CD8-positive, alpha-beta memory T cell (primary cell): ENCODE measurements around the gene MT4. TPM values are rescaled to one million over a fixed set of nuclear protein-coding genes. Genes with fewer than 3 reads are reported as not detected.

Experiments used
- CTCF ChIA-PET: fragments of 350-600 bp; sonication (Branson Sonifier 250); formaldehyde crosslinking; loops from one replicate; lab custom pipeline; 2021; ENCODE audit warnings: antibody characterized with exemption; lab: Charles Lee
- POLR2A ChIA-PET: fragments of 350-600 bp; sonication (Branson Sonifier 250); formaldehyde crosslinking; loops from one replicate; lab custom pipeline; 2021; ENCODE audit warnings: antibody characterized with exemption; lab: Charles Lee
- DNase-seq, 5 donors: peaks; one replicate each; pipeline versions ENCODE4 v3.0.0 to v3.0.0-alpha.2; 2020 to 2022; ENCODE audit warnings: mixed read lengths in 1 of 5
- H3K27ac ChIP-seq: one replicate; pipeline ENCODE4 v1.7.0; 2013; ENCODE audit warnings: low read depth, mild to moderate bottlenecking, low read length, moderate library complexity
- H3K27me3 ChIP-seq: 2 replicates; pipeline ENCODE4 v1.7.0; 2013; ENCODE audit warnings: low read length, mild to moderate bottlenecking; ENCODE audit not compliant: insufficient read depth, poor library complexity, severe bottlenecking
- H3K36me3 ChIP-seq: 2 replicates; pipeline ENCODE4 v1.7.0; 2013; ENCODE audit warnings: mild to moderate bottlenecking, low read length, moderate library complexity; ENCODE audit not compliant: insufficient read depth
- H3K4me1 ChIP-seq: 2 replicates; pipeline ENCODE4 v1.7.0; 2013; ENCODE audit warnings: mild to moderate bottlenecking, low read length, moderate library complexity; ENCODE audit not compliant: insufficient read depth
- H3K4me3 ChIP-seq: 2 replicates; pipeline ENCODE4 v1.7.0; 2013; ENCODE audit warnings: mild to moderate bottlenecking, low read length
- H3K9me3 ChIP-seq: 2 replicates; pipeline ENCODE4 v1.7.0; 2013; ENCODE audit warnings: mild to moderate bottlenecking, low read length
- H3K27ac Mint-ChIP-seq, 8 donors: one replicate each; pipeline ENCODE4 v1.8.0; 2020 to 2021; ENCODE audit warnings: mixed read lengths in 8 of 8, mild to moderate bottlenecking in 6 of 8, inconsistent platforms in 3 of 8, moderate library complexity in 3 of 8
- H3K27me3 Mint-ChIP-seq, 2 donors: one replicate each; pipeline ENCODE4 v1.8.0; 2020 to 2021; ENCODE audit warnings: mixed read lengths in 2 of 2, mild to moderate bottlenecking in 1 of 2, moderate library complexity in 1 of 2
- H3K36me3 Mint-ChIP-seq, 3 donors: one replicate each; pipeline ENCODE4 v1.8.0; 2020 to 2021; ENCODE audit warnings: mixed read lengths in 3 of 3, inconsistent platforms in 1 of 3, mild to moderate bottlenecking in 1 of 3
- H3K4me1 Mint-ChIP-seq, 3 donors: one replicate each; pipeline ENCODE4 v1.8.0; 2020 to 2021; ENCODE audit warnings: mixed read lengths in 3 of 3, inconsistent platforms in 1 of 3, mild to moderate bottlenecking in 1 of 3
- H3K4me3 Mint-ChIP-seq, 7 donors: one replicate each; pipeline ENCODE4 v1.8.0; 2020 to 2021; ENCODE audit warnings: mixed read lengths in 7 of 7, mild to moderate bottlenecking in 6 of 7, moderate library complexity in 4 of 7, inconsistent platforms in 2 of 7
- H3K9me3 Mint-ChIP-seq, 5 donors: one replicate each; pipeline ENCODE4 v1.8.0; 2020 to 2022; ENCODE audit warnings: mixed read lengths in 5 of 5, mild to moderate bottlenecking in 3 of 5, moderate library complexity in 2 of 5, inconsistent platforms in 1 of 5
- polyA plus RNA-seq: library from polyadenylated mRNA; unstranded; fragments of 300-500 nt; fragmentation: Illumina TruSeq; gene quantifications from one replicate; pipeline ENCODE4 v1.2.3, GENCODE V29; 2021
- total RNA-seq, 2 experiments: library from RNA; stranded (reverse); gene quantifications; one replicate each; pipeline ENCODE4 v1.2.3, GENCODE V29; 2021

MT4 gene
- total RNA-seq = not detected
- polyA plus RNA-seq = not detected

DNA sequence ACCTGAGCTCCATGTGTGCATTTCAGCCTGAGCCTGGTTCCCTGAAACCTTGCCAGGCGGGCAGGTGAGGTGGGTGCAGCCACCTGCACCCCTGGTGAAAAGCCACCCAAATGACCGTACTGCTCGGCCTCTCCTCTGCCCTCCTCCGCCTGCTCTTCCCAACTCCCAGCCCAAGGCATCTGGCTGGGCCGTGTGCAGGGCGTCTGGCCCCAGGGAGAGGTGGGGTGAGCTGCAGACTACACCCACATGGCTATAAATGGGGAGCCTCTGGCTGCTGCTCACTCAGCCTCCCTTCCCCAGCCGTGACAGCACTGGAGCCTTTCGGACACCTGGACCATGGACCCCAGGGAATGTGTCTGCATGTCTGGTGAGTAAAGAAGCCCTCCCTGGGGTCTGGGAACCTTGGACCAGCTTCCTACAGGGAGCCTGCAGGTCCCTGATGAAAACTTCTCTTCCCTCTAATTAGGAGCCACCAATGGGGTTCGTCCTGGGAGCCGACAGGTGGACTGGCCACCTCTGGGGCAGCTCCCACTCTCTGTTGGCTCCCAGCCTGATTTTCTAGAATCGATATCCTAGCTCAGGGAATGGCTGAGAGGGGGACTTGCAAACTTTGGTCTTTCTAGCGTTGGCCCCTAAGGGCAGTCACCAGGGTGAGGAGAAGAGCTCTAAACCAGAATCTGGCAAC lies at the start of gene MT4:
Gene MT4 (plus strand): TSS at position 281 of the 685 bp plus-strand sequence. CDS start 56 bp downstream, at position 337.
- Histone ChIP-seq H3K4me3 (no peak within 1 kb of the TSS), H3K4me1 (no peaks in the 10 kb centered on the region), H3K9me3 (no peaks in the 10 kb centered on the region), H3K27me3 (no peaks in the 10 kb centered on the region), H3K27ac (no peak within 1 kb of the TSS), H3K36me3 (no peaks in the 10 kb centered on the region)
- ChIA-PET CTCF (interaction anchor here (1.4 to 2.5 kb wide), 2 partner anchors 12 to 137 kb away, joined by 4 to 8 read pairs; no protein-coding TSS in a partner anchor), POLR2A (interaction anchor here (0.6 to 0.8 kb wide), 2 partner anchors 17 to 577 kb away, joined by 3 read pairs; no protein-coding TSS in a partner anchor)
- Mint-ChIP-seq H3K27ac (no peak within 1 kb of the TSS), H3K4me3 (no peak within 1 kb of the TSS), H3K9me3 (no peaks in the 10 kb centered on the region), H3K36me3 (no peaks in the 10 kb centered on the region), H3K27me3 (peaks cover 6 to 8% of the 10 kb centered on the region in 2 donors), H3K4me1 (no peaks in the 10 kb centered on the region)
- DNase-seq = no peak

DNA sequence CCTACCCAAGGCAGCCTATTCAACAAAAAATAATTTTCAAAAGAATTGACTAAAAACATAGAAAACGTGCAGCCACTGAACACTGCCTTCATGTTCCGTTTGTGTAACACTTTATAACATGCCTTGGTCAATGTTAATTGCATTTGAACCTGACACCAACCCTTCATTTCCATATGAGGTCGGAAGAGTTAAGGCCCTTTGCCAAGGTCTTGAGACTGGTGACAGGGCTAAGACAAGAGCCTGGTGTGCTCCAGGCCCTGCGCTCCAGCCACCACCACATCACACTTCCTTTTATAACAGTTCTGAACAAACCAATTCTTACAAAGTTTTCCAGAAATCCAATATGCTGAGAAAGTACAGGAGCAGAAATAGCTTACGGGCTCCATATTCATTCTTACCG lies 49.2 kb upstream of the MT4 start:
- H3K27me3 Mint-ChIP-seq = no peaks in the 10 kb centered on the region
- H3K4me1 Mint-ChIP-seq = peaks cover 52 to 76% (median 68%) of the 10 kb centered on the region in 3 donors
- ChIA-PET POLR2A (no interaction called here), CTCF (interaction anchor here (1.4 to 3.0 kb wide), 2 partner anchors 85 to 187 kb away, joined by 5 to 9 read pairs; no protein-coding TSS in a partner anchor)
- no peaks in the 10 kb centered on the region for H3K27me3 ChIP-seq
- H3K4me1 ChIP-seq = peaks cover 24% of the 10 kb centered on the region
- H3K36me3 ChIP-seq = peaks cover 15% of the 10 kb centered on the region
- peaks cover 0 to 2% (median 0%) of the 10 kb centered on the region in 5 donors for H3K9me3 Mint-ChIP-seq
- H3K4me3 Mint-ChIP-seq = peak overlapping the region in 2 of 7 donors; percentile 37
- H3K27ac Mint-ChIP-seq = peak overlapping the region in 6 of 8 donors; percentile 16 to 51 (median 36)
- H3K4me3 ChIP-seq = no peak overlapping the region
- no peak for DNase-seq
- H3K9me3 ChIP-seq = no peaks in the 10 kb centered on the region
- H3K27ac ChIP-seq = no peak overlapping the region
- peaks cover 5 to 31% (median 10%) of the 10 kb centered on the region in 3 donors for H3K36me3 Mint-ChIP-seq

DNA sequence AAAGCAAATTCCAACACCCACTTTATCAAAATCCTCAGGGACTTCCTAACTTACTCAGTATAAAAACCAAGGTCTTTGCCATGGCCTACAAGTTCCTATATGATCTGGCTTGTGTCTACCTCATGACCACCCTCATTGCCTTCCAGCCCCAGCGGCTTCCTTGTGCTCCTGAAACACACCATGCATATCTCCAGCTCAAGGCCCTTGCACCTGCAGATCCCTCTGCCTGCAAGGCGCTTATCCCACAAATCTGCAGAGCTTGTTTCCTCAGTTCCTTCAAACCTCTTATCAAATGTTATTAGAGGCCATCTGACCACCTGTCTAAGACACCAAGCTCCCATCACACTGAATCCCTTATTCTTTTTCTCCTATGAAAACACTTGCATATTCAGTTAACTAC lies 47.7 kb upstream of the MT4 start:
- H3K4me1 ChIP-seq = peaks cover 26% of the 10 kb centered on the region
- no peaks in the 10 kb centered on the region for H3K9me3 ChIP-seq
- Mint-ChIP-seq H3K27me3 (no peaks in the 10 kb centered on the region), H3K36me3 (peaks cover 0 to 19% (median 3%) of the 10 kb centered on the region in 3 donors), H3K4me3 (peak overlapping the region in 3 of 7 donors; percentile 2 to 88 (median 7)), H3K9me3 (peaks cover 0 to 2% (median 0%) of the 10 kb centered on the region in 5 donors), H3K4me1 (peaks cover 54 to 78% (median 70%) of the 10 kb centered on the region in 3 donors), H3K27ac (peak overlapping the region in 6 of 8 donors; percentile 3 to 89 (median 76))
- DNase-seq = no peak
- peaks cover 4% of the 10 kb centered on the region for H3K36me3 ChIP-seq
- no peak overlapping the region for H3K4me3 ChIP-seq
- CTCF ChIA-PET = interaction anchor here (1.4 to 3.0 kb wide), 2 partner anchors 84 to 185 kb away, joined by 5 to 9 read pairs; no protein-coding TSS in a partner anchor
- POLR2A ChIA-PET = no interaction called here
- H3K27me3 ChIP-seq = no peaks in the 10 kb centered on the region
- H3K27ac ChIP-seq = no peak overlapping the region

DNA sequence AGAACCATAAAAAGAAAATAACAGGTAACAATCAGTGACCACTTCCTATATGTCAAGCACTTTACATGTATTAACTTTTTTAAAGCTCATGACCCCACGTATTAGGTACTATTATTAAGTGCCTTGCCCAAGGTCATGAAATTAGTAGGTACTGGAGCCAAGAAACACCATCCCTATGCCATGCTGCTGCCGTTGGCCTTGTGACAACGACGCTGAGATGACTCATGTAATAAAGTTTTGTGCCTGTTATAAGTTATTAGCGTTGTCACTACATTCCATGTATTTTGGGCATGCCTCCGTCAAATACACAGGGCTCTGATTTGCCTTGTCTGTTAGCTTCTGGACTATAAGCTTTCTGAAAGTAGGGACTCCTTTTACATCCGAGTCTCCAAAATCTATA lies 46.4 kb upstream of the MT4 start:
- H3K36me3 Mint-ChIP-seq = peaks cover 0 to 9% (median 0%) of the 10 kb centered on the region in 3 donors
- H3K4me1 Mint-ChIP-seq = peaks cover 52 to 70% (median 65%) of the 10 kb centered on the region in 3 donors
- peak overlapping the region in 6 of 8 donors; percentile 70 to 92 (median 83) for H3K27ac Mint-ChIP-seq
- H3K36me3 ChIP-seq = no peaks in the 10 kb centered on the region
- H3K4me3 ChIP-seq = no peak overlapping the region
- no peaks in the 10 kb centered on the region for H3K9me3 ChIP-seq
- CTCF ChIA-PET = interaction anchor here (0.8 to 3.0 kb wide), 3 partner anchors 83 to 184 kb away, joined by 3 to 9 read pairs (median 3); no protein-coding TSS in a partner anchor
- peaks cover 0 to 2% (median 0%) of the 10 kb centered on the region in 5 donors for H3K9me3 Mint-ChIP-seq
- no peak overlapping the region for H3K27ac ChIP-seq
- POLR2A ChIA-PET = no interaction called here
- H3K27me3 Mint-ChIP-seq = no peaks in the 10 kb centered on the region
- DNase-seq = no peak
- peaks cover 26% of the 10 kb centered on the region for H3K4me1 ChIP-seq
- H3K27me3 ChIP-seq = no peaks in the 10 kb centered on the region
- peak overlapping the region; percentile 86 to 94 (median 88) for H3K4me3 Mint-ChIP-seq

DNA sequence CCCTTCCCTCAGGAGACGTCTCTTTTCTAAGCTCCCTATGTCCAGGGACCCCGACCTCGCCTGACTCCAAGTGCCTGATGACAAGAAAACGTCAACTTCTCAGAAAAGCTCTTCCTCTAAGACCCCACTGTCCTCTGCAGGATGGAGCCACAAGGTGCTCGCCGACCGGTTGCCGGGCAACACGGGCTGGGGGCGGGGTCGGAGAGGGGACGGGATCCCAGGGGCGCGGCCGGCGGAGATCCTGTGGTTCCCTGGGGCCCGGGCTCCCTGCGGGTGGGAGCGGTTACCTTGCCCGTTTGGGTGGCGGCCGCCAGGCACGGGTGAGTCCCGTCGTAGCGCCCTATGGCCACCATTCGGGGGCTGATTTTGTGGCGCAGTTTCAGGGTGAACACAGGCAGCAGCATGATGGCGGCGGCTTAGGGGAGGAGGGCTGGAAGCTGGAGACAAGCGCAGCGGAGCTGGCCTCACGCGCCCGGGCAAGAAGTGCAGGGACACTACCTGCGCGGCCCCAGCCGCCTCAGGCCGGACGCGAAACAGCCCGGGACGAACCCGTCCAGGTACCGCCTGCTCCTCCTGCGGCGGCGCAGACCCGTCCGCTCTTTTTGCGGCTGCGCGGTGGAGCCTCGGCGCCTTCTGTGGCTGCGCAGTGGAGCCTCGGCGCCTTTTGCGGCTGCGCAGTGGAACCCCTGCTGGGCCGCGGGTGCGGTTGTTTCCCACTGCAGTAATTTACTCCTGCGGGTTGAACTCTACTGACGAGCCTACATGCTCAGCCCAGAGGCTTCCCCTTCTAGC lies 45.2 kb upstream of the MT4 start, which contains the start of gene BBS2:
Gene BBS2 (minus strand): TSS at position 566 of the 792 bp plus-strand sequence. CDS start 162 bp downstream, at position 404.
- Mint-ChIP-seq H3K9me3 (peaks cover 0 to 2% (median 0%) of the 10 kb centered on the region in 5 donors), H3K27ac (peak within 1 kb of the TSS; percentile 80 to 92 (median 88)), H3K27me3 (no peaks in the 10 kb centered on the region), H3K4me1 (peaks cover 42 to 59% (median 53%) of the 10 kb centered on the region in 3 donors), H3K4me3 (peak within 1 kb of the TSS; percentile 86 to 94 (median 88)), H3K36me3 (peaks cover 0 to 4% (median 0%) of the 10 kb centered on the region in 3 donors)
- POLR2A ChIA-PET = interaction anchor here (0.7 to 0.8 kb wide), 3 partner anchors 28 to 682 kb away, joined by 3 to 7 read pairs (median 3); no protein-coding TSS in a partner anchor
- Histone ChIP-seq H3K36me3 (no peaks in the 10 kb centered on the region), H3K27me3 (no peaks in the 10 kb centered on the region), H3K27ac (peak within 1 kb of the TSS; percentile 88), H3K4me3 (peak within 1 kb of the TSS; percentile 88), H3K4me1 (peaks cover 26% of the 10 kb centered on the region), H3K9me3 (no peaks in the 10 kb centered on the region)
- peak; percentile 79 to 94 (median 87) for DNase-seq
- CTCF ChIA-PET = interaction anchor here (0.9 to 1.7 kb wide), 3 partner anchors 28 to 183 kb away, joined by 3 to 5 read pairs (median 4); no protein-coding TSS in a partner anchor

DNA sequence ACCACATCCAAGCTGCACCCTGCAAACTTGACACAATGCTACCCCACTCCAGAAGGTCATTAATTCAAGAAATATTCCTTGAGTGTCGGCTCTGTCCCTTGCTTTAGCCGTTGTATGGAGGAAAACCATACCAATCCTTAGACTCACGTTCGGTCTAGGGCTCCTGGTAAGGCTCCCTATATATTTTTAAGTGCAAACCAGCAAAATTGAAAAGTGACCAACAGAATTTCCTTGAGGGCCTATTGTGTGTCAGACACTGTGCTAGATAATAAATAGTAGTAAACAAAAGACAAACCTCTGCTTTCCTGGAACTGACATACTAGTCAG lies 44.7 kb upstream of the MT4 start:
- Mint-ChIP-seq H3K4me1 (peaks cover 36 to 53% (median 48%) of the 10 kb centered on the region in 3 donors), H3K4me3 (peak overlapping the region; percentile 86 to 94 (median 88)), H3K27ac (peak overlapping the region; percentile 78 to 92 (median 88)), H3K27me3 (no peaks in the 10 kb centered on the region), H3K36me3 (peaks cover 0 to 4% (median 0%) of the 10 kb centered on the region in 3 donors), H3K9me3 (peaks cover 0 to 2% (median 0%) of the 10 kb centered on the region in 5 donors)
- POLR2A ChIA-PET = no interaction called here
- DNase-seq = no peak
- Histone ChIP-seq H3K27ac (peak overlapping the region; percentile 88), H3K4me1 (peaks cover 26% of the 10 kb centered on the region), H3K4me3 (peak overlapping the region; percentile 88), H3K27me3 (no peaks in the 10 kb centered on the region), H3K9me3 (no peaks in the 10 kb centered on the region), H3K36me3 (no peaks in the 10 kb centered on the region)
- CTCF ChIA-PET = interaction anchor here (0.9 to 1.7 kb wide), 3 partner anchors 27 to 182 kb away, joined by 3 to 5 read pairs (median 4); no protein-coding TSS in a partner anchor

DNA sequence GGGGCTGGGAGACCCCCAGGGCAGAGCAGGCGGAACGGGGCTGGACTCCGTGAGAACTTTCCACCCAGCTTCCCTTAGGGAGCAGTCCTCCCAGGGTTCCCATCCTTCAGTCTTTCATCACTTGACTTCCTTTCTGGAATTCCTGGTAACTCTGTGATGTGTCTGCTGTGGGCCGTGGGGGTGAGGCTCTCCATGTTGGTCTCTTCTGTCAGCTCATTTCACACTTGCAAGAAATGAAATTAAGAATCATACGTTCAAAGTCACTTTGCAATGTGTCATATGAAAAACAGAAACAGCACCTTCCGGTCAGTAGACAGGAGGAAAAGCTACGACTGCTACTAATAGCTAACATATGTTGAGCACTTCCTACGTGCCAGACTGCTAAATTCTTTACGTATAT lies 39.6 kb upstream of the MT4 start:
- H3K4me1 ChIP-seq = peaks cover 6% of the 10 kb centered on the region
- Mint-ChIP-seq H3K4me1 (peaks cover 6 to 7% (median 7%) of the 10 kb centered on the region in 3 donors), H3K36me3 (peaks cover 0 to under 1% (median 0%) of the 10 kb centered on the region in 3 donors), H3K27ac (peak overlapping the region in 1 of 8 donors; percentile 24), H3K4me3 (no peak overlapping the region), H3K27me3 (peaks cover 0 to 5% of the 10 kb centered on the region in 2 donors), H3K9me3 (no peaks in the 10 kb centered on the region)
- ChIA-PET CTCF (interaction anchor here (1.1 kb wide), 1 partner anchor 11 kb away, joined by 5 read pairs; no protein-coding TSS in a partner anchor), POLR2A (no interaction called here)
- peaks cover 4% of the 10 kb centered on the region for H3K27me3 ChIP-seq
- no peaks in the 10 kb centered on the region for H3K9me3 ChIP-seq
- H3K36me3 ChIP-seq = no peaks in the 10 kb centered on the region
- no peak overlapping the region for H3K27ac ChIP-seq
- DNase-seq = no peak
- no peak overlapping the region for H3K4me3 ChIP-seq
